ENCODE data around the gene TSPAN17.

The TSPAN17 gene

DNA sequence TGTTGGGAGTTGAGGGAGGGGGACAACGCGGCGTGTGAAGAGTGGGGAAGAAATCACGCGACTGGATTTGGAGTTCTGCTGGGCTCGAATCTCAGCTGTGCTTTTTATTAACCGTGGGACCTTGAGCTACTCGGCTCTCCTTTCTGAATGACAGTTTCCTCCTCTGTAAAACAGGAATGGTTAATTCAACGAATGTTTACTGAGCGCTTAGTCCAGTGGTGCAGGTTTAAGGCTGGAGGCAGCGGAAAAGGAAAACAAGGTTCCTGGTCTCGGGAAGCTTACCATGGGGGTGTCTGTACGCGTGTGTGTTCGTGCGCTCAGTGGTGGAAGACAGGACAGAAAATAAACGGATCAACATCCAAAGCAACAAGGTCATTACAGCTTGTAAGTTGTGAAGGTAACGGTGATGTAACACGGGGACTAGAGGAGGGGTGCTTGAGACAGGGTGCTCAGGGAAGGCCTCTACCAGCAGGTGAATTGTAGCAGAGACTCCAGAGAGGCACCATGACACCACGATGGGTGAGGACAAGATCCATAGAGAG lies 16.5 kb upstream of the TSPAN17 start:
- TF ChIP-seq, protein P1, sequence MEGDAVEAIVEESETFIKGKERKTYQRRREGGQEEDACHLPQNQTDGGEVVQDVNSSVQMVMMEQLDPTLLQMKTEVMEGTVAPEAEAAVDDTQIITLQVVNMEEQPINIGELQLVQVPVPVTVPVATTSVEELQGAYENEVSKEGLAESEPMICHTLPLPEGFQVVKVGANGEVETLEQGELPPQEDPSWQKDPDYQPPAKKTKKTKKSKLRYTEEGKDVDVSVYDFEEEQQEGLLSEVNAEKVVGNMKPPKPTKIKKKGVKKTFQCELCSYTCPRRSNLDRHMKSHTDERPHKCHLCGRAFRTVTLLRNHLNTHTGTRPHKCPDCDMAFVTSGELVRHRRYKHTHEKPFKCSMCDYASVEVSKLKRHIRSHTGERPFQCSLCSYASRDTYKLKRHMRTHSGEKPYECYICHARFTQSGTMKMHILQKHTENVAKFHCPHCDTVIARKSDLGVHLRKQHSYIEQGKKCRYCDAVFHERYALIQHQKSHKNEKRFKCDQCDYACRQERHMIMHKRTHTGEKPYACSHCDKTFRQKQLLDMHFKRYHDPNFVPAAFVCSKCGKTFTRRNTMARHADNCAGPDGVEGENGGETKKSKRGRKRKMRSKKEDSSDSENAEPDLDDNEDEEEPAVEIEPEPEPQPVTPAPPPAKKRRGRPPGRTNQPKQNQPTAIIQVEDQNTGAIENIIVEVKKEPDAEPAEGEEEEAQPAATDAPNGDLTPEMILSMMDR (IDR thresholded peaks at IDR 0.05): no peak

GRCh38 chr5:176631383-176632200 lies 15.7 kb upstream of the TSPAN17 start:
- TF ChIP-seq, protein P1 (IDR thresholded peaks at IDR 0.05): no peak

DNA sequence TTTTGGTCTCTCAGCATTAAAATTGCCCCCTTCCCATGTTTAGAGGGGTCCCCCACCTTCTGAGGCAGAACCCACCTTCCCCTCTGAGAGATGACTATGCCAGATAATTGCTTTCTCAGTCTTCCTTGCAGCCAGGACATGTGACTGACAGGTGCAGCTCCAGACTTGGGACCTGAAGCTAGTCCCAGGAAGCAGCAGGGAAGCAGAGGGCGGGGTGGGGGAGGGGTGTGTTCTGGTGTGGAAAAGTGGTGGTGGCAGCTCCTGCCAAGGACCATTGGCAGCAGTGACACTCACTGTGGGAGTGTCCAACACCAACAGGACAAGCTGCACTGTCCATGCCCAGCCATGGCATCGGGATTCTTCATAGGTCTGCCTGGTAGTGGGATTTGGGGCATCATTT lies 14.5 kb upstream of the TSPAN17 start:
- TF ChIP-seq, protein P1 (IDR thresholded peaks at IDR 0.05): no peak

- TF ChIP-seq, protein P1 (IDR thresholded peaks at IDR 0.05): no peak
These were observed 13.7 kb upstream of the TSPAN17 start for GRCh38 chr5:176633598-176633997.

DNA sequence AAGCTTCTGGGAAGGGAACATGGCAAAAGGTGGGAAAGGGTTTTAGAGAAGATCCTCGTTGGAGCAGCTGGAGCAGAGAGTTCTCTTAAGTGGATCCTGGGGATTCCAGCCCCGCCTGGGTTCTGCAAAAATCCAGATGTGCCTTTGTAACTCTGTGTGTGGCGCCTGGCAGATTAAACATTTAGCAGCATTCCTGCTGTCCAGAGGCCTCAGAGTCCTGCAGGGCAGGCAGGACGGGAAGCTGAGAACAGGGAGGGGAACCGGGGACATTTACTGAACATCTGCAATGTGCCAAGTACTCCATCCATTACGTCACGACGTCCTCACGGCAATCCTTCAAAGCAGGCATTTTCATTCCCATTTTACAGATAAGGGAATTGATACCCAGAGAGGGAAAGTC lies 10.9 kb upstream of the TSPAN17 start:
- TF ChIP-seq, protein P1 (IDR thresholded peaks at IDR 0.05): no peak

- TF ChIP-seq, protein P1 (IDR thresholded peaks at IDR 0.05): no peak
These were observed 9.7 kb upstream of the TSPAN17 start for GRCh38 chr5:176637556-176637955.

DNA sequence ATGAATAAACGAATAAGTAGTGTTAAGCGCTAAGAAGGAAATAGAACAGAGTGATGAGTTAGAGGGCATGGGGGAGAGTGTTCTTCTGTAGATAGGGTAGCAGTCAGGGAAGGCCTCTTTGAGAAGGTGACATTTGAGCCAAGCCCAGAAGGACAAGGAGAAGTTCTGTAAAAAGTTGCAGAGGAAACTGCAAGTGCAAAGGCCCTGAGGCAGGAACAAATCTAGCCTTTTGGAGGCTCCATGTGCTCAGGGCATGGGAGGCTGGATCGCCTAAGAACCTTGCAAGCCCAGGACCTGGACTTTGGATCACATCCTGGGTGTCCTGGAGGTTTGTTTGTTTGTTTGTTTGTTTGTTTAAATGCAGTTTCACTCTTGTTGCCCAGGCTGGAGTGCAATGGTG lies 8.8 kb upstream of the TSPAN17 start:
- TF ChIP-seq, protein P1 (IDR thresholded peaks at IDR 0.05): no peak

Measured in LNCAP (cell line).